H7 (cell line): Measurements from ENCODE around the gene TMTC1. TPM values are rescaled to one million over a fixed set of nuclear protein-coding genes. Genes with fewer than 3 reads are reported as not detected.
A peak's percentile ranks its signal among the peaks of the same experiment; 100 is the strongest.

Experiments used
- DNase-seq: peaks from one replicate; pipeline ENCODE4 v3.0.0; 2012
- H3K27me3 ChIP-seq: 2 replicates; pipeline ENCODE4 v1.6.0; 2011; ENCODE audit warnings: mild to moderate bottlenecking, low read length; ENCODE audit not compliant: control insufficient read depth, insufficient read depth
- H3K36me3 ChIP-seq: replicated peaks from 2 replicates; pipeline ENCODE4 v1.5.1; 2011; ENCODE audit warnings: low read length; ENCODE audit not compliant: control insufficient read depth, insufficient read depth
- H3K4me3 ChIP-seq: 2 replicates; pipeline ENCODE4 v1.5.1; 2011; ENCODE audit warnings: low read depth, mild to moderate bottlenecking, control low read depth, low read length, moderate library complexity; ENCODE audit not compliant: insufficient read depth
- total RNA-seq: library from RNA; depleted of rRNA; stranded (reverse); fragments of >200 nt; shearing (Covaris generic); gene quantifications from 2 replicates; pipeline ENCODE4 v1.2.3, GENCODE V29; 2014

TMTC1 gene
- total RNA-seq, 1 experiment from 2014 or later = 11.6 TPM

DNA sequence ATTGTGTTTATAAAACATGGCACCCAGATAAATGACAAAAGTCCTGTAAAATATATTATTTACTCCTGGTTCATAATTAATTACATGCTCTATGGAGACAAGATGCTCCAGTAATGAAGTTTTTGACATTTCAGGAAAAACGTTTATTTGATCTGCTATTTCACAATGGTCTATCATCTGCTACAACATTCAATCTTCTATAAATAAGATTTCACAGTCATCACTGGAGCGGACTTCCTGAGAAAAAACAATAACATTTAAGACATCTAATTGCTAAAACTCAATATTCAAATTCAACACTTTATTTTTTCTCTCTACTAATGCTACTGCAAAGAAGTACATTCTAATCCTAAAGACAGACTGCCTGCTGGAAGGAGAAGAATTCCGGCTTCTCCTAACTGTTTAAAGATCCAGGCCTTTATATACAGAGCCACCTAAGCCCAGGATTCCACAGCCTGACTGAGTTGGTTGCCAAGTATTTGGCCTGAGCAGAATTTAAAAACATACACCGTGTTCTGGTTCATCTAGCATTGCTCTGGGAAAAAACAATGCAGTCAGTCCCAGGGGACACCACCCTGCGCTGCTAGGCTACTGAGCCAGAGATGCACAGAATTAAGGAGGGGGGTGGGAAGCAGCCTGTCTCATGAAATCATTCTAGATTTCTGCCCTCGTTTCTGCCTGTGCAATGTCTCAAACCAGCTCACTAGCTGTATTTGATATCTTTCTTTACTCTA lies 58.0 kb downstream of the TMTC1 start:
- DNase-seq = no peak
- H3K27me3 ChIP-seq = no peaks in the 10 kb centered on the region
- no peaks in the 10 kb centered on the region for H3K36me3 ChIP-seq
- no peak overlapping the region for H3K4me3 ChIP-seq

DNA sequence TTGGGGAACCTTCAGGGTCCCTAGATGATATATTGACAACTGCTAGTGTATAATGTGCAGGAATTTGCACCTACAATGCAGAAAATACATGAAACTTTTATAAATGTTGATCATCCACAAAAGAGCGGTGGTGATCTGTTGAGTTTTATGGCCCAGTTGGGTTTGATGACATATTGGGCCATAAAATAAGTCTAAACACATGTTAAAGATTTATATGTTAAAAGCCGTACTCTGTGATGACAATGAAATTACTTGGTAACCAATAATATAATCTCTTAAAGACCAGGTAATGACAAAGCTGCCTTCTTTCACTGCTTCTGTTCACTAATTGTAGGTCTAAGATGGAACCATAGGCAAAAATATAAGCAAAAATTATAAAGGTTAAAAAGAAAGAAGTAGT lies 61.6 kb downstream of the TMTC1 start:
- Histone ChIP-seq H3K27me3 (no peaks in the 10 kb centered on the region), H3K4me3 (no peak overlapping the region), H3K36me3 (no peaks in the 10 kb centered on the region)
- no peak for DNase-seq

DNA sequence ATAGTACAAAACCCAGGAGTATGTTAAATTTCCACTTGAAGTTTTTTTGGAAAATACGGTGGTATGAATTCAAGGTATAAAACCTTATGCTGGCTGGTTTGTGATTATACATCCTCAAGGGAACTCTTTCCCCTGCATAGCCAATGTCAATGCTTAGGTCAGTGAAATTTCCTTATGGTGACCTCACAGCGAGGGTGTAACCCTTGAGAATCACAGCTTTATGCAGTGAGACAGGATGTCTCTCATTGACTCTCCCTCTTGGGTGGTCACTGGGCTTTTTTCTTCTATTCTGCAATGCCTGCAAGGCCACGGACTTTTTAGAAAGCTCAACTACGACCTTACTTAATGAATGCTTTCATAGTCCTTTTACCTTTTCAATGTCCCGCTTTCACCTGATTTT lies 64.4 kb downstream of the TMTC1 start:
- H3K27me3 ChIP-seq = no peaks in the 10 kb centered on the region
- H3K36me3 ChIP-seq = no peaks in the 10 kb centered on the region
- no peak overlapping the region for H3K4me3 ChIP-seq
- no peak for DNase-seq

DNA sequence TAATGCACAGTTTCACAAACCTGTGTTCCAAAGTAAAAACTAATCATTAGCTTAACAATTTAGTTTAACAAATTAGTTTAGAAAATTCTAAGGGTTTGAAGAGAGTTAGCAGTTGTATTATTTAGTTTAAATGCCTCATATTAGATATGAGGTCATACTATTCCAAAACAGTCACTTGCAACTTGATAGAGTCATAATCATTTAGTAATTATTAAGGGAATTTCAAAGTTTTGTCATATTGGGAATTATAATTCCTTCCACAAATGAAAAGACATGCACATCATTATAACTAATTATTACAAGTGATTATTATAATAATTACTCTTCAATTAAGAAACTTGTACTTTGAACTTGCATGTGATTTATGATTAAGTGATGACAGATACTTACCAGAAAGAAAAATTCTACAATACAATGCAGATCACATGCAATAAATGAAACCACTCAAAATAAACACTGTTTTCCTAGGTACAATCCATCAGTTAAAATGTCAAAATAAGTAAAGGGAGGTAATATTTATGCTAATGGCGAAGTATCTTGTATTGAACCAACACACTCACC lies 66.1 kb downstream of the TMTC1 start:
- DNase-seq = no peak
- no peak overlapping the region for H3K4me3 ChIP-seq
- H3K36me3 ChIP-seq = no peaks in the 10 kb centered on the region
- H3K27me3 ChIP-seq = no peaks in the 10 kb centered on the region

- Histone ChIP-seq H3K36me3 (no peaks in the 10 kb centered on the region), H3K27me3 (no peaks in the 10 kb centered on the region), H3K4me3 (no peak overlapping the region)
- no peak for DNase-seq
These were observed 68.8 kb downstream of the TMTC1 start for GRCh38 chr12:29714966-29715365.

DNA sequence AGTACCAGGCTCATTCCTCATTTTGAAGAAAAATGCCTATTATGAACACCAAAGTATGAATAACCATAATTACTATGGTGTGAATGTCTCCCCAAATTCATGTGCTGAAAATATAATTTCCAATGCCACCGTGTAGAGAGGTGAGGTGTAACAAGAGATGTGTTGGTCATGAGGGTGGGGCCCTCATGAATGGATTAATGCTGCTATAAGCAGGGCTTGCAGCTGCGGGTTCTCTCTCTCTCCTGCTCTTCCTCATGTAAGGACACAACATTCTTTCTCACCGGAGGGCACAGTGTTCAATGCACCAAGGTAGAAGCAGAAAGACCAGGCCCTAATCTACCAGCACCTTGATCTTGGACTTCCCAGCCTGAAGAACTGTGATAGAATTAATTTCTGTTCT lies 70.0 kb downstream of the TMTC1 start:
- H3K27me3 ChIP-seq = no peaks in the 10 kb centered on the region
- H3K4me3 ChIP-seq = no peak overlapping the region
- DNase-seq = no peak
- no peaks in the 10 kb centered on the region for H3K36me3 ChIP-seq

GRCh38 chr12:29711381-29711780 lies 72.4 kb downstream of the TMTC1 start:
- H3K27me3 ChIP-seq = no peaks in the 10 kb centered on the region
- H3K4me3 ChIP-seq = no peak overlapping the region
- DNase-seq = no peak
- H3K36me3 ChIP-seq = no peaks in the 10 kb centered on the region

DNA sequence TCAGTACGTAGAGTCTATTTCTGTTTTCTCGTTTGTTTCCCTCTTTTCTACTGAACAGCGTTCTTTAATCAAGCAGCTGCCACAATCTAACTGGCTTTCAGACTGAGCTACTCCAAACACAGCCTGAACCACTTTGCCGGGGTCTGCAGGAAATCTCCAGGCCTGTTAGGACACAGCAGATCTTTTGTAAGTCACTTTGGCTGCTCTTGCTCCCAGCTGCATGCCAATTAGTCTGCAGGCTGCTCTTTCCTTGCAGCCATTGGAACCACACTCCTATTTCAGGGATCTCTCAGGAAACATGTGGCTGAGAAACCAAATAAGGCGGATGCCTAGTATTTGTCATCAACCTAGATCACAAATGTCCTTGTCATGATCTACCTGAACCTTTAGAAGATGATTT lies 73.6 kb downstream of the TMTC1 start:
- Histone ChIP-seq H3K36me3 (no peaks in the 10 kb centered on the region), H3K4me3 (no peak overlapping the region), H3K27me3 (no peaks in the 10 kb centered on the region)
- peak; percentile 2 for DNase-seq

GRCh38 chr12:29709496-29710040 lies 74.2 kb downstream of the TMTC1 start:
- Histone ChIP-seq H3K36me3 (no peaks in the 10 kb centered on the region), H3K27me3 (no peaks in the 10 kb centered on the region), H3K4me3 (no peak overlapping the region)
- no peak for DNase-seq

- no peak for DNase-seq
- Histone ChIP-seq H3K4me3 (no peak overlapping the region), H3K36me3 (no peaks in the 10 kb centered on the region), H3K27me3 (no peaks in the 10 kb centered on the region)
These were observed 74.7 kb downstream of the TMTC1 start for GRCh38 chr12:29709054-29709453.

- H3K27me3 ChIP-seq = no peaks in the 10 kb centered on the region
- H3K4me3 ChIP-seq = no peak overlapping the region
- no peak for DNase-seq
- H3K36me3 ChIP-seq = no peaks in the 10 kb centered on the region
These were observed 75.9 kb downstream of the TMTC1 start for GRCh38 chr12:29707846-29708245.

DNA sequence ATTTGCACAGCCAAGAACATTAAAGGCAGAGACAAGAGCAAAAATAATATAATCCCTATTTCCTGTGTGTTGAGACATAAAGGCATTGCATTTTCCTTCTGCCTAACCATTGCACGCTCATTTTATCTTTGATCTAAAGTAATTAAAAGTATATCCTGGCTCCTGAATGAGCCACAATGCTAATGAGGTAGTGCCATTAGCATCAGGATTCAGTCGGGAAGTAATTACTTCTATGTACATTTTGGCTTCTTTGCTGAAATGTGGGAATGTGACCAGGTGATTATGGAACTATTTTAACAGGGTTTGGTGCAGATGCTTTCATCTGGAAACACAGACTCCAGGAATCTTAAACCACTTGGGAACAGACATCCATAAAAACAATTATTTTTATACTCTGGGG lies 77.4 kb downstream of the TMTC1 start:
- no peak overlapping the region for H3K4me3 ChIP-seq
- no peak for DNase-seq
- H3K36me3 ChIP-seq = no peaks in the 10 kb centered on the region
- H3K27me3 ChIP-seq = no peaks in the 10 kb centered on the region

GRCh38 chr12:29703528-29703927 lies 80.2 kb downstream of the TMTC1 start:
- no peaks in the 10 kb centered on the region for H3K36me3 ChIP-seq
- no peak for DNase-seq

GRCh38 chr12:29702972-29703371 lies 80.8 kb downstream of the TMTC1 start:
- H3K4me3 ChIP-seq = no peak overlapping the region
- H3K36me3 ChIP-seq = no peaks in the 10 kb centered on the region
- DNase-seq = no peak
- no peaks in the 10 kb centered on the region for H3K27me3 ChIP-seq

More at GRCh38 chr12:29703528-29703927, 80.2 kb downstream of the TMTC1 start:
- Histone ChIP-seq H3K4me3 (no peak overlapping the region), H3K27me3 (no peaks in the 10 kb centered on the region)

DNA sequence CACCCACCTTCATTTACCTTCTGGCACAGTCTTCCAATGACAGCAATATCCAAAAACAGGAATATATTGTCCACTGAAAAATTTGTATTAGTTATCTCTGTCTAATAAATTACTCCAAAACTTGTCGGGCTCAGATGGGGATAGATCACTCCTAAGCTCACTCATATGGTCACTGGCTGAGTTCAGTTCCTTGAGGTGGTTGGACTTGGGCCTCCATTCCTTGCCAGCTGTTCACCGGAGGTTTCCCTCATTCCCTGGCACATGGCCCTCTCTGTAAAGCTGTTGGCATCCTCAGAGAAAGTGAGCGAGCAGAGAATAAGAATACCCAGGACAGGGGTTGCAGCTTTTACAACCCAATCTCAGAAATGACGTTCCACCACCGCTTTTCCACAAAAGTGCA lies 81.5 kb downstream of the TMTC1 start:
- H3K36me3 ChIP-seq = no peaks in the 10 kb centered on the region

More for the DNA sequence above, 81.5 kb downstream of the TMTC1 start:
- Histone ChIP-seq H3K4me3 (no peak overlapping the region), H3K27me3 (no peaks in the 10 kb centered on the region)
- no peak for DNase-seq
